GM19240 (cell line): ENCODE results near the gene SLC8A1.

Source experiments
- DNase-seq: peaks from one replicate; pipeline ENCODE4 v3.0.0; 2011; ENCODE audit warnings: low spot score; ENCODE audit not compliant: insufficient read length

The SLC8A1 gene

GRCh38 chr2:40197121-40197520 lies 254.8 kb downstream of the SLC8A1 start:
- DNase-seq: no peak

GRCh38 chr2:40193670-40194026 lies 258.2 kb downstream of the SLC8A1 start:
- no peak for DNase-seq

- DNase-seq: no peak
Observed at GRCh38 chr2:40192864-40193669, 258.8 kb downstream of the SLC8A1 start.

GRCh38 chr2:40190457-40190856 lies 261.4 kb downstream of the SLC8A1 start:
- no peak for DNase-seq

GRCh38 chr2:40189881-40190280 lies 262.0 kb downstream of the SLC8A1 start:
- no peak for DNase-seq

GRCh38 chr2:40187054-40187453 lies 264.8 kb downstream of the SLC8A1 start:
- DNase-seq: no peak

GRCh38 chr2:40184551-40184950 lies 267.3 kb downstream of the SLC8A1 start:
- DNase-seq: no peak

- no peak for DNase-seq
Observed at GRCh38 chr2:40181855-40182254, 270.0 kb downstream of the SLC8A1 start.

GRCh38 chr2:40179801-40180200 lies 272.1 kb downstream of the SLC8A1 start:
- no peak for DNase-seq

GRCh38 chr2:40178971-40179370 lies 272.9 kb downstream of the SLC8A1 start:
- no peak for DNase-seq

GRCh38 chr2:40178171-40178778 lies 273.6 kb downstream of the SLC8A1 start:
- no peak for DNase-seq

- no peak for DNase-seq
Observed at GRCh38 chr2:40177366-40177765, 274.5 kb downstream of the SLC8A1 start.

- no peak for DNase-seq
Observed at GRCh38 chr2:40173276-40173675, 278.6 kb downstream of the SLC8A1 start.

- no peak for DNase-seq
Observed at GRCh38 chr2:40169856-40170255, 282.0 kb downstream of the SLC8A1 start.

GRCh38 chr2:40169430-40169829 lies 282.5 kb downstream of the SLC8A1 start:
- no peak for DNase-seq

- DNase-seq: no peak
Observed at GRCh38 chr2:40168546-40168945, 283.3 kb downstream of the SLC8A1 start.

- no peak for DNase-seq
Observed at GRCh38 chr2:40168032-40168431, 283.9 kb downstream of the SLC8A1 start.

- DNase-seq: no peak
Observed at GRCh38 chr2:40166006-40166405, 285.9 kb downstream of the SLC8A1 start.

- DNase-seq: no peak
Observed at GRCh38 chr2:40165509-40165844, 286.4 kb downstream of the SLC8A1 start.

- no peak for DNase-seq
Observed at GRCh38 chr2:40164736-40165508, 287.0 kb downstream of the SLC8A1 start.

GRCh38 chr2:40161986-40162385 lies 289.9 kb downstream of the SLC8A1 start:
- DNase-seq: no peak

GRCh38 chr2:40160751-40161218 lies 291.1 kb downstream of the SLC8A1 start:
- no peak for DNase-seq
